ENCODE measurements around the gene MED13L.
A peak's percentile ranks its signal among the peaks of the same experiment; 100 is the strongest.

GRCh38 chr12:116015525-116015924, 262.0 kb downstream of the MED13L start:
- TF ChIP-seq POLR2A (IDR thresholded peaks at IDR 0.05; ENCODE audit: low read depth, low read length), result no peak
- TF ChIP-seq CTCF (conservative IDR thresholded peaks at IDR 0.05; ENCODE audit: low read depth, low read length), result peak; percentile 70
- no peak for TF ChIP-seq MAFK (IDR thresholded peaks at IDR 0.05; ENCODE audit: low read depth, low read length)
- TF ChIP-seq BHLHE40 (IDR thresholded peaks at IDR 0.05; ENCODE audit: low read depth, low read length), result no peak
- peak; percentile 78 for TF ChIP-seq SMC3 (IDR thresholded peaks at IDR 0.05; ENCODE audit: low read depth, low read length)
- TF ChIP-seq FOS (IDR thresholded peaks at IDR 0.05; ENCODE audit: low read depth, low read length), result no peak
- TF ChIP-seq USF2 (IDR thresholded peaks at IDR 0.05; ENCODE audit: low read depth, low read length), result no peak
- no peak for TF ChIP-seq CHD1 (IDR thresholded peaks at IDR 0.05; ENCODE audit: low read depth, low read length)
- TF ChIP-seq NFE2L2 (IDR thresholded peaks at IDR 0.05; ENCODE audit: low read depth, low read length), result no peak
- TF ChIP-seq CEBPB (IDR thresholded peaks at IDR 0.05; ENCODE audit: low read depth, low read length), result no peak
- TF ChIP-seq ELK1 (IDR thresholded peaks at IDR 0.05; ENCODE audit: borderline replicate concordance, low read depth, low read length), result no peak
- TF ChIP-seq RCOR1 (IDR thresholded peaks at IDR 0.05; ENCODE audit: insufficient replicate concordance, low read length), result no peak
- peak; percentile 79 for TF ChIP-seq RAD21 (IDR thresholded peaks at IDR 0.05; ENCODE audit: low read length)
- TF ChIP-seq RFX5 (IDR thresholded peaks at IDR 0.05; ENCODE audit: low read depth, low read length), result no peak
